A549 (cell line): ENCODE data around the gene ACVR1B. TPM values are rescaled to one million over a fixed set of nuclear protein-coding genes. Genes with fewer than 3 reads are reported as not detected.

Experiments used
- ATAC-seq, 2 experiments: fragments of 200-7000 bp in 1 of 2; fragments of >200 bp in 1 of 2; cut with Nextera tagmentation in 1 of 2; cut with Tn5 transposase in 1 of 2; 3 replicates each; pipeline versions ENCODE4 v1.8.0 to v1.9.1; 2018 to 2020; ENCODE audit warnings: mild to moderate bottlenecking in 1 of 2, moderate library complexity in 1 of 2
- CTCF ChIA-PET: fragments of 300-600 bp; sonication (Branson Sonifier 250); formaldehyde crosslinking; extraction: SDS; loops from one replicate; lab custom pipeline; 2021; ENCODE audit warnings: antibody characterized with exemption, inconsistent platforms; lab: Yijun Ruan, JAX
- POLR2A ChIA-PET: fragments of 350-600 bp; formaldehyde crosslinking; extraction: SDS; loops from one replicate; lab custom pipeline; 2021; ENCODE audit warnings: antibody characterized with exemption, inconsistent platforms; lab: Yijun Ruan, JAX
- DNase-seq, 2 experiments: peaks; one replicate each; pipeline versions ENCODE4 v3.0.0 to v3.0.0-alpha.2; 2011 to 2016; ENCODE audit warnings: low read depth in 1 of 2, low spot score in 1 of 2
- FAIRE-seq: peaks from 2 replicates; lab custom pipeline; 2011; peaks lifted over from hg19 to GRCh38; lab: Jason Lieb, UNC
- H3K27ac ChIP-seq, 2 experiments: fragments of >200 bp; sonication (Bioruptor Twin); formaldehyde crosslinking; 3 replicates each; pipeline ENCODE4 v1.5.1; 2016 to 2017
- H3K4me1 ChIP-seq: fragments of >200 bp; sonication (Bioruptor Twin); formaldehyde crosslinking; 3 replicates; pipeline ENCODE4 v1.6.1; 2016
- H3K4me2 ChIP-seq: fragments of >200 bp; sonication (Bioruptor Twin); formaldehyde crosslinking; 3 replicates; pipeline ENCODE4 v1.6.1; 2016
- H3K4me3 ChIP-seq: fragments of >200 bp; sonication (Bioruptor Twin); formaldehyde crosslinking; 3 replicates; pipeline ENCODE4 v1.5.1; 2016
- H3K9me3 ChIP-seq: fragments of >200 bp; sonication (Bioruptor Twin); formaldehyde crosslinking; 3 replicates; pipeline ENCODE4 v1.6.1; 2016
- BHLHE40 ChIP-seq: IDR thresholded peaks from 2 replicates; pipeline ENCODE4 v1.6.1; 2012; ENCODE audit warnings: low read depth, low read length, inconsistent platforms
- CBX8 ChIP-seq: fragments of 200-600 bp; sonication (generic); IDR thresholded peaks from 2 replicates; pipeline ENCODE4 v1.6.1; 2016
- HOXB13 ChIP-seq: fragments of 250-450 bp; sonication (Bioruptor Pico); IDR thresholded peaks from 2 replicates; pipeline ENCODE4 v1.5.0; 2020; ENCODE audit warnings: low read depth, mild to moderate bottlenecking, moderate library complexity
- HOXB5 ChIP-seq: fragments of 250-450 bp; sonication (Bioruptor Pico); IDR thresholded peaks from 2 replicates; pipeline ENCODE4 v1.5.0; 2020; ENCODE audit warnings: mild to moderate bottlenecking, moderate library complexity
- JUN ChIP-seq, 2 experiments: fragments of >200 bp; sonication (Bioruptor Twin); formaldehyde crosslinking; IDR thresholded peaks; 2 replicates in 1 of 2; 3 replicates in 1 of 2; pipeline ENCODE4 v1.6.1; 2016 to 2017
- MAZ ChIP-seq: fragments of 150-350 bp; IDR thresholded peaks from 2 replicates; pipeline ENCODE4 v1.6.1; 2014; ENCODE audit warnings: antibody characterized with exemption, low read depth, low read length, borderline replicate concordance
- MYC ChIP-seq: IDR thresholded peaks from 2 replicates; pipeline ENCODE4 v1.6.1; 2012; ENCODE audit warnings: mild to moderate bottlenecking, inconsistent platforms, low read length, improper control_type of control experiment, borderline replicate concordance
- PHF8 ChIP-seq: fragments of 200-600 bp; sonication (generic); IDR thresholded peaks from 2 replicates; pipeline ENCODE4 v1.6.1; 2016; ENCODE audit warnings: low read depth, mild to moderate bottlenecking, antibody characterized with exemption, moderate library complexity, borderline replicate concordance
- POLR2A ChIP-seq: IDR thresholded peaks from 2 replicates; pipeline ENCODE4 v1.6.1; 2012; ENCODE audit warnings: mild to moderate bottlenecking, low read length
- RNF2 ChIP-seq: fragments of 200-600 bp; sonication (generic); IDR thresholded peaks from 2 replicates; pipeline ENCODE4 v1.6.1; 2016; ENCODE audit warnings: low read depth, mild to moderate bottlenecking, antibody characterized with exemption, moderate library complexity, borderline replicate concordance
- TFCP2L1 ChIP-seq: fragments of 250-450 bp; sonication (Bioruptor Pico); IDR thresholded peaks from 2 replicates; pipeline ENCODE4 v1.5.0; 2021; ENCODE audit warnings: mild to moderate bottlenecking
- TP53 ChIP-seq: fragments of 250-450 bp; sonication (Bioruptor Pico); IDR thresholded peaks from 2 replicates; pipeline ENCODE4 v1.5.0; 2021; ENCODE audit warnings: mild to moderate bottlenecking, moderate library complexity
- WGBS: methylation state at CpG from one replicate; pipeline ENCODE4 v1.1.6; 2017; ENCODE audit errors: missing lambda C conversion rate; 5-methylcytosine and 5-hydroxymethylcytosine counted together
- polyA minus RNA-seq: library from RNA; depleted of rRNA, polyadenylated mRNA; stranded (reverse); fragments of >200 nt; gene quantifications from 2 replicates; pipeline ENCODE4 v1.2.3, GENCODE V29; 2011; rRNA and poly(A)+ RNA removed
- polyA plus RNA-seq, 4 experiments: library from polyadenylated mRNA; depleted of rRNA in 3 of 4; stranded (reverse); fragments of >200 nt; fragmentation: RNase III in 1 of 4; extraction: RNeasy Plus Mini Kit Qiagen cat#74134 plus additional on column Dnase treatment in 1 of 4; gene quantifications; 2 replicates in 3 of 4; 3 replicates in 1 of 4; pipeline ENCODE4 v1.2.3, GENCODE V29; 2011 to 2017
- TF ChIP-seq, protein P1 (sequence below): fragments of 150-350 bp; IDR thresholded peaks from 2 replicates; pipeline ENCODE4 v1.6.1; 2014; ENCODE audit warnings: low read depth, mild to moderate bottlenecking, low read length
- TF ChIP-seq, protein P2 (sequence below): fragments of >200 bp; sonication (Bioruptor Twin); formaldehyde crosslinking; IDR thresholded peaks from 2 replicates; pipeline ENCODE4 v1.6.1; 2016
- TF ChIP-seq, protein P3 (sequence below): fragments of 250-450 bp; sonication (Bioruptor Pico); IDR thresholded peaks from 2 replicates; pipeline ENCODE4 v1.5.0; 2021; ENCODE audit warnings: mild to moderate bottlenecking, moderate library complexity, borderline replicate concordance
- TF ChIP-seq, protein P4 (sequence below): fragments of >200 bp; sonication (Bioruptor Twin); formaldehyde crosslinking; IDR thresholded peaks from 3 replicates; pipeline ENCODE4 v1.5.1; 2016
- TF ChIP-seq, protein P5 (sequence below): IDR thresholded peaks from 2 replicates; pipeline ENCODE4 v1.6.1; 2012; ENCODE audit warnings: low read depth, borderline replicate concordance
- TF ChIP-seq, protein P6 (sequence below): IDR thresholded peaks from 2 replicates; pipeline ENCODE4 v1.6.1; 2012
- TF ChIP-seq, protein P7 (sequence below): fragments of 200-600 bp; sonication (generic); IDR thresholded peaks from 2 replicates; pipeline ENCODE4 v1.6.1; 2016; ENCODE audit warnings: antibody characterized with exemption, mild to moderate bottlenecking, moderate library complexity
- TF ChIP-seq, protein P8 (sequence below): fragments of 250-450 bp; sonication (Bioruptor Pico); IDR thresholded peaks from 2 replicates; pipeline ENCODE4 v1.5.0; 2020; ENCODE audit warnings: low read depth, mild to moderate bottlenecking, moderate library complexity

ACVR1B gene
- polyA plus RNA-seq (2011; rRNA removed) = 18.4 and 20.1 TPM in 2 replicates
- polyA plus RNA-seq (2012; cell fraction: cytosol; rRNA removed) = 12.9 and 16.6 TPM in 2 replicates
- 16.8 and 19.9 TPM in 2 replicates for polyA plus RNA-seq (2012; cell fraction: nucleus; rRNA removed)
- polyA plus RNA-seq (2017; fragmentation: RNase III; extraction: RNeasy Plus Mini Kit Qiagen cat#74134 plus additional on column Dnase treatment) = 13.2 to 15.2 TPM (median 14.6 TPM) in 3 replicates
- 20.2 and 24.6 TPM in 2 replicates for polyA minus RNA-seq

DNA sequence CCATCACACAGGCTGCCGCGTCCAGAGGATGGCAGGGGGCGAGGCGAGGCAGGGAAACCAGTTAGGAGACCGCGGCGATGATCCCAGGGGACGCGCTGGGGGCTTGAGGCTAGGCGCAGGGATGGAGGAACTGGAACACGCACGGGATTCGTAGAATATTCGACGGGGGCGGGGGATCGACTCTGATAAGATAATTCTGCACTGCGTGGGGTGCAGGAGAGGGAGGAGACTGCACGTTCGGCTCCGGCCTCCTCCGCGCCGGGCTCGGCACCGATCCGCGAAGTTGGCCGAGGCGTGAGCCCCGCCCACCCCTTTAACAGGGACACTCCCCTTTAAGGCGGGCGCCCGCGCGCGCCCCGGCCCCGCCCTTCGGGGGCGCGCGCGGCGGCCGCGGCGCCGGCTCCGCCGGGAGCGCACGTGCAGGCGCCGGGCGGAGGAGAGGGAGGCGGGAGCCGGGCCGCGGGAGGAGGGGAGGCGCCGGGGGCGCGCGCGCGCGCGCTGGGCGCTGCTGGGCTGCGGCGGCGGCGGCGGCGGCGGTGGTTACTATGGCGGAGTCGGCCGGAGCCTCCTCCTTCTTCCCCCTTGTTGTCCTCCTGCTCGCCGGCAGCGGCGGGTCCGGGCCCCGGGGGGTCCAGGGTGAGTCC lies at the start of gene ACVR1B:
ACVR1B (plus strand) TSS at position 501 of the 644 bp plus-strand sequence; CDS start at position 546, 45 bp downstream.
- DNase-seq (peak; percentile 55 to 90), ATAC-seq (peak; percentile 88 to 92), FAIRE-seq (no peak)
- no peak; the same call in 1 of the 2 replicates for TF ChIP-seq RNF2
- 0 out of 2 replicates have a peak, but pooled peaks have one; percentile 37 for TF ChIP-seq TP53 (CRISPR knock-in tag)
- TF ChIP-seq, protein P1, sequence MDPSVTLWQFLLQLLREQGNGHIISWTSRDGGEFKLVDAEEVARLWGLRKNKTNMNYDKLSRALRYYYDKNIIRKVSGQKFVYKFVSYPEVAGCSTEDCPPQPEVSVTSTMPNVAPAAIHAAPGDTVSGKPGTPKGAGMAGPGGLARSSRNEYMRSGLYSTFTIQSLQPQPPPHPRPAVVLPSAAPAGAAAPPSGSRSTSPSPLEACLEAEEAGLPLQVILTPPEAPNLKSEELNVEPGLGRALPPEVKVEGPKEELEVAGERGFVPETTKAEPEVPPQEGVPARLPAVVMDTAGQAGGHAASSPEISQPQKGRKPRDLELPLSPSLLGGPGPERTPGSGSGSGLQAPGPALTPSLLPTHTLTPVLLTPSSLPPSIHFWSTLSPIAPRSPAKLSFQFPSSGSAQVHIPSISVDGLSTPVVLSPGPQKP = no peak
- peak in 1 of 2 experiments; percentile 61; a peak in 1 of 5 replicates for TF ChIP-seq JUN (IDR thresholded peaks at IDR 0.05)
- TF ChIP-seq, protein P2, sequence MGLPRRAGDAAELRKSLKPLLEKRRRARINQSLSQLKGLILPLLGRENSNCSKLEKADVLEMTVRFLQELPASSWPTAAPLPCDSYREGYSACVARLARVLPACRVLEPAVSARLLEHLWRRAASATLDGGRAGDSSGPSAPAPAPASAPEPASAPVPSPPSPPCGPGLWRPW = no peak
- TF ChIP-seq CBX8 = no peak
- peak; percentile 65; the same call in 1 of the 2 replicates for TF ChIP-seq BHLHE40
- TF ChIP-seq HOXB13 (CRISPR knock-in tag) = peak; percentile 33; the same call in 1 of the 2 replicates
- TF ChIP-seq PHF8 = no peak
- TF ChIP-seq POLR2A = peak; percentile 46; the same call in 1 of the 2 replicates
- TF ChIP-seq, protein P3, sequence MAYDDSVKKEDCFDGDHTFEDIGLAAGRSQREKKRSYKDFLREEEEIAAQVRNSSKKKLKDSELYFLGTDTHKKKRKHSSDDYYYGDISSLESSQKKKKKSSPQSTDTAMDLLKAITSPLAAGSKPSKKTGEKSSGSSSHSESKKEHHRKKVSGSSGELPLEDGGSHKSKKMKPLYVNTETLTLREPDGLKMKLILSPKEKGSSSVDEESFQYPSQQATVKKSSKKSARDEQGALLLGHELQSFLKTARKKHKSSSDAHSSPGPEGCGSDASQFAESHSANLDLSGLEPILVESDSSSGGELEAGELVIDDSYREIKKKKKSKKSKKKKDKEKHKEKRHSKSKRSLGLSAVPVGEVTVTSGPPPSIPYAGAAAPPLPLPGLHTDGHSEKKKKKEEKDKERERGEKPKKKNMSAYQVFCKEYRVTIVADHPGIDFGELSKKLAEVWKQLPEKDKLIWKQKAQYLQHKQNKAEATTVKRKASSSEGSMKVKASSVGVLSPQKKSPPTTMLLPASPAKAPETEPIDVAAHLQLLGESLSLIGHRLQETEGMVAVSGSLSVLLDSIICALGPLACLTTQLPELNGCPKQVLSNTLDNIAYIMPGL (CRISPR knock-in tag) = no peak
- TF ChIP-seq, protein P4, sequence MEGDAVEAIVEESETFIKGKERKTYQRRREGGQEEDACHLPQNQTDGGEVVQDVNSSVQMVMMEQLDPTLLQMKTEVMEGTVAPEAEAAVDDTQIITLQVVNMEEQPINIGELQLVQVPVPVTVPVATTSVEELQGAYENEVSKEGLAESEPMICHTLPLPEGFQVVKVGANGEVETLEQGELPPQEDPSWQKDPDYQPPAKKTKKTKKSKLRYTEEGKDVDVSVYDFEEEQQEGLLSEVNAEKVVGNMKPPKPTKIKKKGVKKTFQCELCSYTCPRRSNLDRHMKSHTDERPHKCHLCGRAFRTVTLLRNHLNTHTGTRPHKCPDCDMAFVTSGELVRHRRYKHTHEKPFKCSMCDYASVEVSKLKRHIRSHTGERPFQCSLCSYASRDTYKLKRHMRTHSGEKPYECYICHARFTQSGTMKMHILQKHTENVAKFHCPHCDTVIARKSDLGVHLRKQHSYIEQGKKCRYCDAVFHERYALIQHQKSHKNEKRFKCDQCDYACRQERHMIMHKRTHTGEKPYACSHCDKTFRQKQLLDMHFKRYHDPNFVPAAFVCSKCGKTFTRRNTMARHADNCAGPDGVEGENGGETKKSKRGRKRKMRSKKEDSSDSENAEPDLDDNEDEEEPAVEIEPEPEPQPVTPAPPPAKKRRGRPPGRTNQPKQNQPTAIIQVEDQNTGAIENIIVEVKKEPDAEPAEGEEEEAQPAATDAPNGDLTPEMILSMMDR = no peak
- TF ChIP-seq, protein P5, sequence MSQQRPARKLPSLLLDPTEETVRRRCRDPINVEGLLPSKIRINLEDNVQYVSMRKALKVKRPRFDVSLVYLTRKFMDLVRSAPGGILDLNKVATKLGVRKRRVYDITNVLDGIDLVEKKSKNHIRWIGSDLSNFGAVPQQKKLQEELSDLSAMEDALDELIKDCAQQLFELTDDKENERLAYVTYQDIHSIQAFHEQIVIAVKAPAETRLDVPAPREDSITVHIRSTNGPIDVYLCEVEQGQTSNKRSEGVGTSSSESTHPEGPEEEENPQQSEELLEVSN = peak; percentile 85
- TF ChIP-seq, protein P6, sequence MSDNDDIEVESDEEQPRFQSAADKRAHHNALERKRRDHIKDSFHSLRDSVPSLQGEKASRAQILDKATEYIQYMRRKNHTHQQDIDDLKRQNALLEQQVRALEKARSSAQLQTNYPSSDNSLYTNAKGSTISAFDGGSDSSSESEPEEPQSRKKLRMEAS = peak; percentile 88
- Histone ChIP-seq H3K4me2 (peak within 1 kb of the TSS; percentile 89), H3K4me3 (peak within 1 kb of the TSS; percentile 99), H3K4me1 (peaks cover 33% of the 10 kb centered on the region), H3K27ac (peak within 1 kb of the TSS; percentile 96 to 99), H3K9me3 (no peaks in the 10 kb centered on the region)
- ChIA-PET CTCF (interaction anchor here (1.5 to 2.6 kb wide), 3 partner anchors 19 to 131 kb away, joined by 4 to 8 read pairs (median 8); no protein-coding TSS in a partner anchor), POLR2A (no interaction called here)
- WGBS = 2% methylated on average over 20 of the region's 86 CpGs

DNA sequence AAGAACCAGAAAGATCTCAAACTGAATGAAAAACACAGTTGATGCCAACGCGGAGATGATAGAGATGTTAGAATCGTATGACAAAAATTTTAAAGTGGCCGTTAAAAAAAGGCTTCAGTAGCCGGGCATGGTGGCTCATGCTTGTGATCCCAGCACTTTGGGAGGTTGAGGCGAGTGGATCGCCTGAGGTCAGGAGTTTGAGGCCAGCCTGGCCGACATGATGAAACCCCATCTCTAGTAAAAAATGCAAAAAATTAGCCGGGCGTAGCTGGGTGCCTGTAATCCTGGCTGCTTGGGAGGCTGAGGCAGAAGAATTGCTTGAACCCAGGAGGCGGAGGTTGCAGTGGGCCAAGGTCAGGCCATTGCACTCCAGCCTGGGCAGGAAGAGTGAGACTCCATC lies 49.6 kb upstream of the ACVR1B start:
- Histone ChIP-seq H3K4me1 (no peaks in the 10 kb centered on the region), H3K27ac (no peak overlapping the region), H3K4me2 (no peak overlapping the region), H3K4me3 (no peak overlapping the region), H3K9me3 (no peaks in the 10 kb centered on the region)
- FAIRE-seq (no peak), DNase-seq (no peak), ATAC-seq (no peak)
- WGBS = 88% methylated on average over 11 of the region's 11 CpGs
- ChIA-PET POLR2A (no interaction called here), CTCF (interaction anchor here (1.4 to 3.5 kb wide), 2 partner anchors 10 to 22 kb away, joined by 4 to 18 read pairs; no protein-coding TSS in a partner anchor)
- TF ChIP-seq, protein P7, sequence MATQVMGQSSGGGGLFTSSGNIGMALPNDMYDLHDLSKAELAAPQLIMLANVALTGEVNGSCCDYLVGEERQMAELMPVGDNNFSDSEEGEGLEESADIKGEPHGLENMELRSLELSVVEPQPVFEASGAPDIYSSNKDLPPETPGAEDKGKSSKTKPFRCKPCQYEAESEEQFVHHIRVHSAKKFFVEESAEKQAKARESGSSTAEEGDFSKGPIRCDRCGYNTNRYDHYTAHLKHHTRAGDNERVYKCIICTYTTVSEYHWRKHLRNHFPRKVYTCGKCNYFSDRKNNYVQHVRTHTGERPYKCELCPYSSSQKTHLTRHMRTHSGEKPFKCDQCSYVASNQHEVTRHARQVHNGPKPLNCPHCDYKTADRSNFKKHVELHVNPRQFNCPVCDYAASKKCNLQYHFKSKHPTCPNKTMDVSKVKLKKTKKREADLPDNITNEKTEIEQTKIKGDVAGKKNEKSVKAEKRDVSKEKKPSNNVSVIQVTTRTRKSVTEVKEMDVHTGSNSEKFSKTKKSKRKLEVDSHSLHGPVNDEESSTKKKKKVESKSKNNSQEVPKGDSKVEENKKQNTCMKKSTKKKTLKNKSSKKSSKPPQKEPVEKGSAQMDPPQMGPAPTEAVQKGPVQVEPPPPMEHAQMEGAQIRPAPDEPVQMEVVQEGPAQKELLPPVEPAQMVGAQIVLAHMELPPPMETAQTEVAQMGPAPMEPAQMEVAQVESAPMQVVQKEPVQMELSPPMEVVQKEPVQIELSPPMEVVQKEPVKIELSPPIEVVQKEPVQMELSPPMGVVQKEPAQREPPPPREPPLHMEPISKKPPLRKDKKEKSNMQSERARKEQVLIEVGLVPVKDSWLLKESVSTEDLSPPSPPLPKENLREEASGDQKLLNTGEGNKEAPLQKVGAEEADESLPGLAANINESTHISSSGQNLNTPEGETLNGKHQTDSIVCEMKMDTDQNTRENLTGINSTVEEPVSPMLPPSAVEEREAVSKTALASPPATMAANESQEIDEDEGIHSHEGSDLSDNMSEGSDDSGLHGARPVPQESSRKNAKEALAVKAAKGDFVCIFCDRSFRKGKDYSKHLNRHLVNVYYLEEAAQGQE = no peak
- no peak for TF ChIP-seq HOXB5
- TF ChIP-seq CBX8 = no peak
- no peak for TF ChIP-seq MYC
- TF ChIP-seq MAZ = no peak
- TF ChIP-seq, protein P4 = no peak
- TF ChIP-seq, protein P8, sequence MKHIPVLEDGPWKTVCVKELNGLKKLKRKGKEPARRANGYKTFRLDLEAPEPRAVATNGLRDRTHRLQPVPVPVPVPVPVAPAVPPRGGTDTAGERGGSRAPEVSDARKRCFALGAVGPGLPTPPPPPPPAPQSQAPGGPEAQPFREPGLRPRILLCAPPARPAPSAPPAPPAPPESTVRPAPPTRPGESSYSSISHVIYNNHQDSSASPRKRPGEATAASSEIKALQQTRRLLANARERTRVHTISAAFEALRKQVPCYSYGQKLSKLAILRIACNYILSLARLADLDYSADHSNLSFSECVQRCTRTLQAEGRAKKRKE (CRISPR knock-in tag) = no peak
- TF ChIP-seq TFCP2L1 (CRISPR knock-in tag) = no peak
